ENCODE data around the gene CCDC187.

DNA sequence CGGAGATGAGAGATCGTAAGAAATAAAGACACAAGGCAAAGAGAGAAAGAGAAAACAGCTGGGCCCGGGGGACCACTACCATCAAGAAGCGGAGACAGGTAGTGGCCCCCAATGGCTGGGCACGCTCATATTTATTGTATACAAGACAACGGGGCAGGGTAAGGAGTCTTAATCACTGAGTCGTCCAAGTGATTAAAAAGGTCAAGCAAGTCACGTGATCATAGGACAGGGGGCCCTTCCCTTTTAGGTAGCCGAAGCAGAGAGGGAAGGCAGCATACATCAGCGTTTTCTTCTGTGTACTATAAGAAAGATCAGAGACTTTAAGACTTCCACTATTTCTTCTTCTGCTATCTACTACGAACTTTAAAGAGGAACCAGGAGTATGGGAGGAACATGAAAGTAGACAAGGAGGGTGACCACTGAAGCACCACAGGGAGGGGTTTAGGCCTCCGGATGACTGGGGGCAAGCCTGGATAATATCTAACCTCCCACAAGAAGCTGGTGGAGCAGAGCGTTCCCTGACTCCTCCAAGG is 33.7 kb downstream of the CCDC187 start:
- TF ChIP-seq, protein P1, sequence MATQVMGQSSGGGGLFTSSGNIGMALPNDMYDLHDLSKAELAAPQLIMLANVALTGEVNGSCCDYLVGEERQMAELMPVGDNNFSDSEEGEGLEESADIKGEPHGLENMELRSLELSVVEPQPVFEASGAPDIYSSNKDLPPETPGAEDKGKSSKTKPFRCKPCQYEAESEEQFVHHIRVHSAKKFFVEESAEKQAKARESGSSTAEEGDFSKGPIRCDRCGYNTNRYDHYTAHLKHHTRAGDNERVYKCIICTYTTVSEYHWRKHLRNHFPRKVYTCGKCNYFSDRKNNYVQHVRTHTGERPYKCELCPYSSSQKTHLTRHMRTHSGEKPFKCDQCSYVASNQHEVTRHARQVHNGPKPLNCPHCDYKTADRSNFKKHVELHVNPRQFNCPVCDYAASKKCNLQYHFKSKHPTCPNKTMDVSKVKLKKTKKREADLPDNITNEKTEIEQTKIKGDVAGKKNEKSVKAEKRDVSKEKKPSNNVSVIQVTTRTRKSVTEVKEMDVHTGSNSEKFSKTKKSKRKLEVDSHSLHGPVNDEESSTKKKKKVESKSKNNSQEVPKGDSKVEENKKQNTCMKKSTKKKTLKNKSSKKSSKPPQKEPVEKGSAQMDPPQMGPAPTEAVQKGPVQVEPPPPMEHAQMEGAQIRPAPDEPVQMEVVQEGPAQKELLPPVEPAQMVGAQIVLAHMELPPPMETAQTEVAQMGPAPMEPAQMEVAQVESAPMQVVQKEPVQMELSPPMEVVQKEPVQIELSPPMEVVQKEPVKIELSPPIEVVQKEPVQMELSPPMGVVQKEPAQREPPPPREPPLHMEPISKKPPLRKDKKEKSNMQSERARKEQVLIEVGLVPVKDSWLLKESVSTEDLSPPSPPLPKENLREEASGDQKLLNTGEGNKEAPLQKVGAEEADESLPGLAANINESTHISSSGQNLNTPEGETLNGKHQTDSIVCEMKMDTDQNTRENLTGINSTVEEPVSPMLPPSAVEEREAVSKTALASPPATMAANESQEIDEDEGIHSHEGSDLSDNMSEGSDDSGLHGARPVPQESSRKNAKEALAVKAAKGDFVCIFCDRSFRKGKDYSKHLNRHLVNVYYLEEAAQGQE (IDR thresholded peaks at IDR 0.05; ENCODE audit: insufficient read depth in 1 of 2, low read depth in 2 of 2, low read length in 2 of 2), result no peak
- TF ChIP-seq POLR2AphosphoS5 (IDR thresholded peaks at IDR 0.05; ENCODE audit: low read depth, low read length), result no peak

Measured in PFSK-1 (cell line).